ENCODE results near the gene SMIM3. TPM values are rescaled to one million over a fixed set of nuclear protein-coding genes. Genes with fewer than 3 reads are reported as not detected.
A peak's percentile ranks its signal among the peaks of the same experiment; 100 is the strongest.

SMIM3 gene
- total and polyA plus RNA-seq, 7 donors = 19.2 to 48.6 (median 46.0) TPM

DNA sequence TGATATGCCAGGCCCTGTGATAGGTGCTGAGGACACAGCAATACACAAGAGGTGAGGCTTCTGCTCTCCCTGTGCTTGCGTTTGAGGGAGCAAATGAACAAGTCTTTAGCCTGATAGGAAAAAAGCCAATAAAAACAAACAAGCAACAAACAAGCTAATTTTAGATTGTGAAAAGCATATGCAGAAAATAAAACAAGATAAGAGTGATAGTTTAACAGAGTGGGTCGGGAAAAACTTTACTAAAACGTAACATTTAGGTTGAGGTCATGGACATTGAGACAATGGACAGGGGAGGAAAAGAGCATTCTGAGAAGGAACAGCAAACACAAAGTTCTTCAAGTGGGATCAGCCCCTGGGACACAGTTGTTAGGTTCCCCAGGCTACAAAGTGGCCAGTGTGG, 4.3 kb downstream of the SMIM3 start:
- DNase-seq = no peak
- 9 to 54% methylated on average over 3 of the region's 3 CpGs for WGBS, 2 donors
- Histone ChIP-seq H3K36me3 (no peaks in the 10 kb centered on the region), H3K9me3 (no peaks in the 10 kb centered on the region), H3K4me1 (peaks cover 0 to 74% (median 55%) of the 10 kb centered on the region in 4 donors), H3K27me3 (no peaks in the 10 kb centered on the region), H3K27ac (peak overlapping the region; percentile 91 to 95 (median 94)), H3K4me3 (peak overlapping the region in 1 of 4 donors; percentile 14)
- TF ChIP-seq, protein P1, sequence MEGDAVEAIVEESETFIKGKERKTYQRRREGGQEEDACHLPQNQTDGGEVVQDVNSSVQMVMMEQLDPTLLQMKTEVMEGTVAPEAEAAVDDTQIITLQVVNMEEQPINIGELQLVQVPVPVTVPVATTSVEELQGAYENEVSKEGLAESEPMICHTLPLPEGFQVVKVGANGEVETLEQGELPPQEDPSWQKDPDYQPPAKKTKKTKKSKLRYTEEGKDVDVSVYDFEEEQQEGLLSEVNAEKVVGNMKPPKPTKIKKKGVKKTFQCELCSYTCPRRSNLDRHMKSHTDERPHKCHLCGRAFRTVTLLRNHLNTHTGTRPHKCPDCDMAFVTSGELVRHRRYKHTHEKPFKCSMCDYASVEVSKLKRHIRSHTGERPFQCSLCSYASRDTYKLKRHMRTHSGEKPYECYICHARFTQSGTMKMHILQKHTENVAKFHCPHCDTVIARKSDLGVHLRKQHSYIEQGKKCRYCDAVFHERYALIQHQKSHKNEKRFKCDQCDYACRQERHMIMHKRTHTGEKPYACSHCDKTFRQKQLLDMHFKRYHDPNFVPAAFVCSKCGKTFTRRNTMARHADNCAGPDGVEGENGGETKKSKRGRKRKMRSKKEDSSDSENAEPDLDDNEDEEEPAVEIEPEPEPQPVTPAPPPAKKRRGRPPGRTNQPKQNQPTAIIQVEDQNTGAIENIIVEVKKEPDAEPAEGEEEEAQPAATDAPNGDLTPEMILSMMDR (IDR thresholded peaks at IDR 0.05) = no peak
- TF ChIP-seq POLR2AphosphoS5 (IDR thresholded peaks at IDR 0.05) (no peak), EP300 (IDR thresholded peaks at IDR 0.05) (no peak), POLR2A (IDR thresholded peaks at IDR 0.05) (no peak)
- intact Hi-C loops (cut with DNase I) = loop anchor here (5.0 kb wide), 1 partner anchor 324 kb away; no protein-coding TSS in a partner anchor

DNA sequence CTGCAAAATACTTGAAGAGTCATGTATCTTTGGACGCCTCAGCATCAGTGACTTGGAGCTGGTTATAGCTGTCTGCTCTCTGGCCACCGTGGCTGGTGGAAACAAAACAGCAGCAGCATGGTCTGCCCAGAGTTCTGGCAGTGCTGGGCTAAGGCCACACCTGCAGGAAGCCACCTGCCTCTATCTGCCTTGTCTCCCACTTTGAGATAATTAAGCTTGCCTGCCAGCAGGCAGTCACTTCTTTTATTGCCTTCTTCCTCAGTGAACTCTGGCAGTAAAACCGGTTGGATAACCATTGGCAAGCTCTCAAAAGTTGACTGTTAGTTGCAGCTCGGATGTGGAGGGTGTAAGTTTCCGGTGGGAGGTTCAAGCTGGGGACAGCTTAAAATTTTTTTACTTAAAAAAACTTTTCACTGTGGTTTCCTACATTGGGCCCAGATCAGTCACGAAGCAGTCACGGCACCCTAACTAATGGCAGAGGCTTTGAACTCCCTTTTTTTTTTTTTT, 4.9 kb downstream of the SMIM3 start:
- H3K36me3 ChIP-seq = no peaks in the 10 kb centered on the region
- peaks cover 0 to 77% (median 53%) of the 10 kb centered on the region in 4 donors for H3K4me1 ChIP-seq
- WGBS, 2 donors = 1 to 2% methylated on average over 7 of the region's 7 CpGs
- H3K27me3 ChIP-seq = no peaks in the 10 kb centered on the region
- peak; percentile 89 for DNase-seq
- TF ChIP-seq, protein P1 (IDR thresholded peaks at IDR 0.05) = no peak
- TF ChIP-seq POLR2AphosphoS5 (IDR thresholded peaks at IDR 0.05) (peak; percentile 85 to 92 (median 88)), EP300 (IDR thresholded peaks at IDR 0.05) (peak in 2 of 4 donors; percentile 73 to 79), POLR2A (IDR thresholded peaks at IDR 0.05) (no peak)
- H3K27ac ChIP-seq = peak overlapping the region; percentile 91 to 95 (median 94)
- H3K4me3 ChIP-seq = peak overlapping the region in 1 of 4 donors; percentile 2
- H3K9me3 ChIP-seq = no peaks in the 10 kb centered on the region
- intact Hi-C loops (cut with DNase I) = loop anchor here (5.0 kb wide), 1 partner anchor 324 kb away; no protein-coding TSS in a partner anchor

DNA sequence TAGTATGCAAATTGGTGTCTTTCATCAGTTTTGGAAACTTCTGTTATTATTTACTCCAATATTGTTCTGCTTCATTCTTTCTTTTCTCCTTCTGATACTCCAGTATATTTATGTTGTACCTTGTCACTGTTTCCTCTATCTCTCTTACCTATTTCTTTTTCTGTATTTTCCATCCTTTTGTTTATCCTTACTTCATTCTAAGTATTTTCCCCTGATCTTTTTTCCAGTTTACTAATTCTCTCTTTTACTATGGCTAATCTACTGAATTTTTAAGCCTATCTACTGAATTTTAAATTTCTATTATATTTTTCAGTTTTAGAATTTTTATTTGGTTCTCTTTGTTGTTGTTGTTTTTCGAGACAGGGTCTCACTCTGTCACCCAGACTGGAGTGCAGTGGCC, 7.4 kb downstream of the SMIM3 start:
- intact Hi-C loops (cut with DNase I) = no loop called here
- 93 to 95% methylated on average over 1 of the region's 1 CpG for WGBS, 2 donors
- TF ChIP-seq EP300 (IDR thresholded peaks at IDR 0.05) (no peak), POLR2A (IDR thresholded peaks at IDR 0.05) (no peak), POLR2AphosphoS5 (IDR thresholded peaks at IDR 0.05) (no peak)
- TF ChIP-seq, protein P1 (IDR thresholded peaks at IDR 0.05) = no peak
- H3K4me3 ChIP-seq = no peak overlapping the region
- no peaks in the 10 kb centered on the region for H3K27me3 ChIP-seq
- peak overlapping the region in 3 of 4 donors; percentile 20 to 47 (median 26) for H3K27ac ChIP-seq
- peaks cover 0 to 82% (median 53%) of the 10 kb centered on the region in 4 donors for H3K4me1 ChIP-seq
- no peak for DNase-seq
- no peaks in the 10 kb centered on the region for H3K9me3 ChIP-seq
- no peaks in the 10 kb centered on the region for H3K36me3 ChIP-seq

DNA sequence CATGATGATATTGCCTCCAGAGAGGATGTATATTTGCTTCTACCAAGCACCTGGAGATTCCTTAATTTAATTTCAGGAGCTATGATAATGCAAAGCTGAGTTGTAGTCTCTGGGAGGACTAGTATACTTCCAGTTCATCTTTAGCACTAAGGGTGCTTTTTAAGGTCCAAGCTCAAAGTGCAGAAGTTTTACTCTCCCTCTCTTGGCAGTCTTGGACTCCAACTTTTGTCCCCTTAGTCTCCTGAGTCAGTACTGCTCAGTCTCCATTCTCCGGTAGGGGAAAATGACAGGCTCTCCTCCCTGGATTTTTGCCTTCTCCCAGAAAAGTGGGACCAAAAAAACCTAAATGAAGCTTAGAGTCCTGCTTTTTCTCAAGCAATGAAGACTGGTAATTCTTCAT, 8.3 kb downstream of the SMIM3 start:
- H3K4me1 ChIP-seq = peaks cover 0 to 72% (median 47%) of the 10 kb centered on the region in 4 donors
- peak overlapping the region in 2 of 4 donors; percentile 26 to 47 for H3K27ac ChIP-seq

More for the DNA sequence above, 8.3 kb downstream of the SMIM3 start:
- Histone ChIP-seq H3K4me3 (no peak overlapping the region), H3K36me3 (no peaks in the 10 kb centered on the region), H3K27me3 (no peaks in the 10 kb centered on the region), H3K9me3 (no peaks in the 10 kb centered on the region)
- intact Hi-C loops (cut with DNase I) = no loop called here
- no peak for DNase-seq
- TF ChIP-seq EP300 (IDR thresholded peaks at IDR 0.05) = no peak
- TF ChIP-seq POLR2AphosphoS5 (IDR thresholded peaks at IDR 0.05) = no peak
- TF ChIP-seq, protein P1 (IDR thresholded peaks at IDR 0.05) = no peak
- TF ChIP-seq POLR2A (IDR thresholded peaks at IDR 0.05) = no peak
- 84 to 92% methylated on average over 1 of the region's 1 CpG for WGBS, 2 donors

Data from sigmoid colon (tissue), 7 donors.